NK-92 treated with Interleukin-12 subunit alpha and Interleukin-12 subunit beta, amount 100 ng/mL, for 24 hours (cell line): ENCODE results near the gene RDH12.

ENCODE experiments used
- DNase-seq: peaks from one replicate; lab custom pipeline; 2025; lab: John Stamatoyannopoulos, UW

The RDH12 gene

GRCh38 chr14:67749341-67750084 lies 47.8 kb downstream of the RDH12 start:
- no peak for DNase-seq

- DNase-seq: no peak
Measured at GRCh38 chr14:67756496-67756895, 54.8 kb downstream of the RDH12 start.

- no peak for DNase-seq
Measured at GRCh38 chr14:67757175-67757574, 55.5 kb downstream of the RDH12 start.

GRCh38 chr14:67759916-67760315 lies 58.2 kb downstream of the RDH12 start:
- no peak for DNase-seq

- DNase-seq: no peak
Measured at GRCh38 chr14:67762051-67762450, 60.4 kb downstream of the RDH12 start.

- DNase-seq: no peak
Measured at GRCh38 chr14:67763158-67763822, 61.6 kb downstream of the RDH12 start.

- DNase-seq: no peak
Measured at GRCh38 chr14:67764496-67764895, 62.8 kb downstream of the RDH12 start.

GRCh38 chr14:67765192-67765834 lies 63.6 kb downstream of the RDH12 start:
- no peak for DNase-seq

GRCh38 chr14:67766035-67766680 lies 64.5 kb downstream of the RDH12 start:
- DNase-seq: no peak

- DNase-seq: no peak
Measured at GRCh38 chr14:67768219-67768618, 66.5 kb downstream of the RDH12 start.

- no peak for DNase-seq
Measured at GRCh38 chr14:67773844-67774377, 72.2 kb downstream of the RDH12 start.

- no peak for DNase-seq
Measured at GRCh38 chr14:67776653-67777322, 75.1 kb downstream of the RDH12 start.

- DNase-seq: no peak
Measured at GRCh38 chr14:67778792-67779191, 77.1 kb downstream of the RDH12 start.

- DNase-seq: no peak
Measured at GRCh38 chr14:67782090-67782489, 80.4 kb downstream of the RDH12 start.
